Tibial nerve (tissue), 4 donors: ENCODE results near the gene HNRNPAB. TPM values are rescaled to one million over a fixed set of nuclear protein-coding genes. Genes with fewer than 3 reads are reported as not detected.

Source experiments
- DNase-seq, 2 donors: peaks; one replicate each; pipeline ENCODE4 v3.0.0-alpha.2; 2019; ENCODE audit warnings: low spot score in 2 of 2
- H3K27ac ChIP-seq, 4 donors: fragments of 200-600 bp; sonication (generic) in 3 of 4; one replicate each; pipeline ENCODE4 v1.5.1; 2017 to 2019; ENCODE audit warnings: mild to moderate bottlenecking in 1 of 4
- H3K27me3 ChIP-seq, 2 donors: fragments of 200-600 bp; sonication (generic) in 1 of 2; one replicate each; pipeline versions ENCODE4 v1.5.1 to v1.6.0; 2017 to 2019
- H3K36me3 ChIP-seq, 3 donors: fragments of 200-600 bp; sonication (generic); one replicate each; pipeline ENCODE4 v1.5.1; 2018 to 2019
- H3K4me1 ChIP-seq, 4 donors: fragments of 200-600 bp; sonication (generic) in 3 of 4; one replicate each; pipeline ENCODE4 v1.5.1; 2017 to 2019
- H3K4me3 ChIP-seq, 4 donors: fragments of 200-600 bp; sonication (generic) in 3 of 4; one replicate each; pipeline ENCODE4 v1.5.1; 2017 to 2019; ENCODE audit warnings: mild to moderate bottlenecking in 1 of 4, moderate library complexity in 1 of 4
- H3K9me3 ChIP-seq, 4 donors: fragments of 200-600 bp; sonication (generic) in 3 of 4; one replicate each; pipeline ENCODE4 v1.5.1; 2017 to 2019
- EP300 ChIP-seq, 2 donors: sonication (generic); formaldehyde crosslinking; IDR thresholded peaks; one replicate each; pipeline ENCODE4 v1.6.1; 2017; ENCODE audit warnings: antibody characterized with exemption in 2 of 2, mild to moderate bottlenecking in 1 of 2
- POLR2A ChIP-seq, 2 donors: fragments of 450-650 bp; IDR thresholded peaks; one replicate each; pipeline ENCODE4 v1.6.1; 2017; ENCODE audit warnings: antibody characterized with exemption in 2 of 2, mild to moderate bottlenecking in 2 of 2, moderate library complexity in 2 of 2
- WGBS, 2 donors: methylation state at CpG; one replicate each; pipeline ENCODE4 v1.1.5; 2018; 5-methylcytosine and 5-hydroxymethylcytosine counted together
- total RNA-seq, 4 donors: library from RNA; depleted of rRNA; stranded (reverse); fragments of >200 nt; gene quantifications; one replicate each; pipeline ENCODE4 v1.1.0, GENCODE V29; 2016
- TF ChIP-seq, protein P1 (sequence below), 5 experiments: fragments of 200-600 bp in 3 of 5; fragments of 450-650 bp in 2 of 5; sonication (generic) in 3 of 5; IDR thresholded peaks; one replicate each; pipeline ENCODE4 v1.5.1; 2016 to 2019; ENCODE audit warnings: antibody characterized with exemption in 5 of 5, mild to moderate bottlenecking in 3 of 5, moderate library complexity in 2 of 5

HNRNPAB gene
- total RNA-seq, 4 donors from 2014 or later, result 92.0 to 135 (median 122) TPM

DNA sequence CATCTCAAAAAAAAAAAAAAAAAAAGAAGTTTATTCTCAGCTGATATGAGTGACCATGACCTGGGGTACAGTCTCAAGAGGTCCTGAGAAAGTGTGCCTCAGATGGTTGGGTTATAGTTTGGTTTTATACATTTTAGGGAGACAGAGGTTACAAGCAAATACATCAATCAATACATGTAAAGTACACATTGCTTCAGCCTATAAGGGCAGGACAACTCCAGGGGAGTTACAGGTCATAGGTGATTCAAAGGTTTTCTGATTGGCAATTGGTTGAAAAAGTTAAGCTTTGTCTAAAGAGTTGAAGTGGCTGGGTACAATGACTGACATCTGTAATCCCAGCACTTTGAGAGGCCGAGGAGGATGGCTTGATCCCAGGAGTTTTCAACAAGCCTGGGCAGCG lies 14.9 kb upstream of the HNRNPAB start:
- 43 to 44% methylated on average over 2 of the region's 2 CpGs for WGBS, 2 donors
- Histone ChIP-seq H3K36me3 (no peaks in the 10 kb centered on the region), H3K4me1 (no peaks in the 10 kb centered on the region), H3K27me3 (peaks cover 0 to 10% of the 10 kb centered on the region in 2 donors), H3K27ac (no peak overlapping the region), H3K4me3 (no peak overlapping the region), H3K9me3 (no peaks in the 10 kb centered on the region)
- DNase-seq, result no peak
- TF ChIP-seq, protein P1, sequence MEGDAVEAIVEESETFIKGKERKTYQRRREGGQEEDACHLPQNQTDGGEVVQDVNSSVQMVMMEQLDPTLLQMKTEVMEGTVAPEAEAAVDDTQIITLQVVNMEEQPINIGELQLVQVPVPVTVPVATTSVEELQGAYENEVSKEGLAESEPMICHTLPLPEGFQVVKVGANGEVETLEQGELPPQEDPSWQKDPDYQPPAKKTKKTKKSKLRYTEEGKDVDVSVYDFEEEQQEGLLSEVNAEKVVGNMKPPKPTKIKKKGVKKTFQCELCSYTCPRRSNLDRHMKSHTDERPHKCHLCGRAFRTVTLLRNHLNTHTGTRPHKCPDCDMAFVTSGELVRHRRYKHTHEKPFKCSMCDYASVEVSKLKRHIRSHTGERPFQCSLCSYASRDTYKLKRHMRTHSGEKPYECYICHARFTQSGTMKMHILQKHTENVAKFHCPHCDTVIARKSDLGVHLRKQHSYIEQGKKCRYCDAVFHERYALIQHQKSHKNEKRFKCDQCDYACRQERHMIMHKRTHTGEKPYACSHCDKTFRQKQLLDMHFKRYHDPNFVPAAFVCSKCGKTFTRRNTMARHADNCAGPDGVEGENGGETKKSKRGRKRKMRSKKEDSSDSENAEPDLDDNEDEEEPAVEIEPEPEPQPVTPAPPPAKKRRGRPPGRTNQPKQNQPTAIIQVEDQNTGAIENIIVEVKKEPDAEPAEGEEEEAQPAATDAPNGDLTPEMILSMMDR (IDR thresholded peaks at IDR 0.05), result no peak
- TF ChIP-seq POLR2A (IDR thresholded peaks at IDR 0.05), result no peak
- no peak for TF ChIP-seq EP300 (IDR thresholded peaks at IDR 0.05)

DNA sequence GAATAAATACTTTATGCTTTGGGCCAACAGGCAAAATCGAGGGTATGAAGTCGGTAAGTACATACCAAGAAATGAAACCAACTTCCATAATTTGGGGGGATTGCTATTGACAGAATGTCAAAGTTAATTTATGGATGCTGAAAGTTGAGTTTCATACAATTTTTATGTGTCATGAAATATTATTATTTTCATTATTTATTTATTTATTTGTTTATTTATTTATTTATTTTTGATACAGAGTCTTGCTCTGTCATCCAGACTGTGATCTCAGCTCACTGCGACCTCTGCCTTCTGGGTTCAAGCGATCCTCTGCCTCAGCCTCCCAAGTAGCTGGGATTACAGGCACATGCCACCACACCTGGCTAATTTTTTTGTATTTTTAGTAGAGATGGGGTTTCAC lies 12.7 kb upstream of the HNRNPAB start:
- DNase-seq, result no peak
- H3K36me3 ChIP-seq, result no peaks in the 10 kb centered on the region
- no peak overlapping the region for H3K4me3 ChIP-seq
- H3K4me1 ChIP-seq, result no peaks in the 10 kb centered on the region
- no peak overlapping the region for H3K27ac ChIP-seq
- 70 to 80% methylated on average over 4 of the region's 4 CpGs for WGBS, 2 donors
- TF ChIP-seq POLR2A (IDR thresholded peaks at IDR 0.05), result no peak
- no peak for TF ChIP-seq EP300 (IDR thresholded peaks at IDR 0.05)
- TF ChIP-seq, protein P1 (IDR thresholded peaks at IDR 0.05), result no peak
- peaks cover 0 to 10% of the 10 kb centered on the region in 2 donors for H3K27me3 ChIP-seq
- H3K9me3 ChIP-seq, result no peaks in the 10 kb centered on the region

GRCh38 chr5:178192244-178192643 lies 12.1 kb upstream of the HNRNPAB start:
- Histone ChIP-seq H3K4me1 (no peaks in the 10 kb centered on the region), H3K27me3 (peaks cover 0 to 10% of the 10 kb centered on the region in 2 donors), H3K9me3 (no peaks in the 10 kb centered on the region), H3K27ac (no peak overlapping the region), H3K36me3 (no peaks in the 10 kb centered on the region), H3K4me3 (no peak overlapping the region)
- no peak for DNase-seq
- TF ChIP-seq, protein P1 (IDR thresholded peaks at IDR 0.05), result no peak
- TF ChIP-seq EP300 (IDR thresholded peaks at IDR 0.05), result no peak
- TF ChIP-seq POLR2A (IDR thresholded peaks at IDR 0.05), result no peak
- 69 to 74% methylated on average over 2 of the region's 2 CpGs for WGBS, 2 donors

- Histone ChIP-seq H3K36me3 (no peaks in the 10 kb centered on the region), H3K9me3 (no peaks in the 10 kb centered on the region), H3K4me3 (no peak overlapping the region), H3K27ac (no peak overlapping the region), H3K4me1 (no peaks in the 10 kb centered on the region), H3K27me3 (peaks cover 0 to 10% of the 10 kb centered on the region in 2 donors)
- DNase-seq, result no peak
- TF ChIP-seq, protein P1 (IDR thresholded peaks at IDR 0.05), result no peak
- TF ChIP-seq POLR2A (IDR thresholded peaks at IDR 0.05) (no peak), EP300 (IDR thresholded peaks at IDR 0.05) (no peak)
- 90 to 92% methylated on average over 7 of the region's 7 CpGs for WGBS, 2 donors
These were observed 11.5 kb upstream of the HNRNPAB start for GRCh38 chr5:178192787-178193186.

DNA sequence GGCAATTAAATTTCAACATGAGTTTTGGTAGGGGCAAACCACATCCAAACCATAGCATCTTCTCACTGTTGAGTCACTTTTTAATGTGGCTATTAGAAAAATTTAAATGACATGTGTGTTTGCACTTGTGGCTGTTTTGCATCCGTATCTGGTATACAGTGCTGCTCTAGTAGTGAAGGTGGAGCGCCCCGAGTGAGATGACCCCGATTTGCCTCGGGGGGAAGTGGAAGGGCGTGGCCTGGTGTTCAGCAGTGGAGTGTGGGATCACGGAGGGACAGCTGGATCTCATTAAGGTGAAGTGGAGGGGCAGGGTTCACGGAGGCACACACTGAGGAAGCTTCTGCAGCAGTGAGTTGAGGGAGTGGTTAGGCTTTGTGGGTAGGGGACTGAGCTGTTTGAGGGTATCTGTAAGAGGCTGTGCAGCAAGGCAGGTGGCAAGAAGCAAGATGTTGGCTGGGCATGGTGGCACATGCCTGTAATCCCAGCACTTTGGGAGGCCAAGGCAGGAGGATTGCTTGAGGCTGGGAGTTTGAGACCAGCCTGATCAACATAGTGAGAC lies 11.0 kb upstream of the HNRNPAB start:
- Histone ChIP-seq H3K36me3 (no peaks in the 10 kb centered on the region), H3K27ac (no peak overlapping the region), H3K27me3 (peaks cover 0 to 10% of the 10 kb centered on the region in 2 donors), H3K4me1 (no peaks in the 10 kb centered on the region), H3K4me3 (no peak overlapping the region), H3K9me3 (no peaks in the 10 kb centered on the region)
- 69 to 78% methylated on average over 8 of the region's 8 CpGs for WGBS, 2 donors
- no peak for DNase-seq
- TF ChIP-seq, protein P1 (IDR thresholded peaks at IDR 0.05), result no peak
- no peak for TF ChIP-seq POLR2A (IDR thresholded peaks at IDR 0.05)
- no peak for TF ChIP-seq EP300 (IDR thresholded peaks at IDR 0.05)
